DMS53 treated with DMSO at 0.1 percent for 48 hours (cell line): ENCODE measurements around the gene JPH3.

Experiments
- DNase-seq: peaks from one replicate; lab custom pipeline; 2025; ENCODE audit not compliant: unreplicated experiment; lab: John Stamatoyannopoulos, UW

Gene JPH3

DNA sequence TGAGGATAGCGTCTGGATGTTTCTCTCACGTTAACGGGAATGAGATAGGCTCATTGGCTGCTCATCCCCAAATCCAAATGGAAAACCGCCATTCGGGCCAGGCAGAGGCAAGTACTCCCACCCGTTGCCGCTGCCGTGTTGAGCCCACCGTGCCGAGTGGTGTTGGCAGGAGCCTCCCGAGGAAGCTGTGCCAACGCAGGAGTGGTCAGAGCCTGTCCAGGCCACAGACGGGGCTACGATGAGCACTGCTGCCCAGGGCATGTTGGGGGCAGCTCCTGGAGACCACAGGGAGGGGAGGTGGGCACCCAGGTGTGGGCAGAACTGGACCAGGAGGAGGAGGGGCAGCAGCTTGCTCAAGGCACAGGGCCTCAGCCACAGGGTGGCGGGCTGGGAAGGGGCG, 91.5 kb downstream of the JPH3 start:
- no peak for DNase-seq

DNA sequence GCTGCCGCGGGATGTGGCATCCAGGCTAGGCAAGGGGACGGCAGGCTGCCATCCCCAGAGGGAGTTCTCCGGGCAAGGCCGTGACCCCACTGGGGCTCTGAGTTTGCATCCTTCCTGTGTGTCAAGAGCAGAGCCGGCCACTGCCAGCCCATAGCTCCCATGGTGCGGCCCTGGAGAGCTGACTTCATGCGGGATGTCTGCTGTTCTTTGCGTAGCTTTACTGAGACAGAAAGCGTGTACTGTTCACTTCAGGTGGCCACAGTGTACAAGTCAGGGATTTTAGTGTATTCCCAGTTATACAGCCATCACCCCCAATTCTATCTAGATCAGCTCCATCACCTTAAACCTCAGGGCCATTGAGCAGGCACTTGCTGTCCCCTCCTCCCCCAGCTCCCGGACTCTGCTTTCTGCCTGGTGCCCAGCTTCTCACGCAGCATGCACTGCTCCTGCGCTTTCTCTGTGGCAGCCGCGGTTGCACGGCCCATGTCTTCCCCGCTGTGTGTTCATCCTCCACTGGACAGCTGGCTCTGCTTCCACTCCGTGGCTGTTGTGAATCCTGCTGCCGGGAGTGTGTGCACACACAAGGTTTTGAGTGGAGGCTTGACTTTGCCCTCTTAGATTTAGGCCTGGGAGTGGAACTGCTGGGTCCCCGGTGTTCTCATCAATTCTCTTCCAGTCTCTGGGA, 92.3 kb downstream of the JPH3 start:
- no peak for DNase-seq

- no peak for DNase-seq
Measured at GRCh38 chr16:87695534-87695933, 93.2 kb downstream of the JPH3 start.

GRCh38 chr16:87696726-87697125, 94.4 kb downstream of the JPH3 start:
- DNase-seq, result no peak

- DNase-seq, result no peak
Measured at GRCh38 chr16:87697256-87697655, 94.9 kb downstream of the JPH3 start.

GRCh38 chr16:87697792-87698191, 95.5 kb downstream of the JPH3 start:
- no peak for DNase-seq

GRCh38 chr16:87698241-87698640, 95.9 kb downstream of the JPH3 start:
- DNase-seq, result no peak

DNA sequence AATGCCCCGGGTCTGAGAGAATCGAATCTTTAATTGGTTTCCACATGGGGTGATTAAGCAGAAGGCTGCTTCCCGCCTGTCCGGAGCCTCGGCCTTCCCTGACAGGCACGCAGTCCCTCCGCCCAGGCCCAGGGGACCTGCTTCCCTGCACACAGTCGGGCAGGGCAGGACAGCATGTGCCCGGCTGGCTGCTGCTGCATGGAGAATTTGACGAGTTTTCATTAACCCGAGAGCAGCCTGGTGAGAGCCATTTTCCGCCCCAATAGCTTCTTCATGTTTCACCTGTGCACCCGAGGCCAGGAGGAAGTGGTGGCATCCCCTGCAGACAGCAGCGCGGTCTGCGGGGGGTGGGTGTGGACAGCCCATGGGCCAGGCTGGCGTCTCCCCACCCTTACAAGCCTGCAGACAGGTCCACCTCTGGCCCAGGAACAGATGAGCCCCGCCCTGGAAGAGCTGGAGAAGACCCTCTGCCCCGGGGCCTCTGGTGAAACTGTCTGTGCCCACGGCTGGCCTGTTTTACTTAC, 96.4 kb downstream of the JPH3 start:
- DNase-seq, result no peak

DNA sequence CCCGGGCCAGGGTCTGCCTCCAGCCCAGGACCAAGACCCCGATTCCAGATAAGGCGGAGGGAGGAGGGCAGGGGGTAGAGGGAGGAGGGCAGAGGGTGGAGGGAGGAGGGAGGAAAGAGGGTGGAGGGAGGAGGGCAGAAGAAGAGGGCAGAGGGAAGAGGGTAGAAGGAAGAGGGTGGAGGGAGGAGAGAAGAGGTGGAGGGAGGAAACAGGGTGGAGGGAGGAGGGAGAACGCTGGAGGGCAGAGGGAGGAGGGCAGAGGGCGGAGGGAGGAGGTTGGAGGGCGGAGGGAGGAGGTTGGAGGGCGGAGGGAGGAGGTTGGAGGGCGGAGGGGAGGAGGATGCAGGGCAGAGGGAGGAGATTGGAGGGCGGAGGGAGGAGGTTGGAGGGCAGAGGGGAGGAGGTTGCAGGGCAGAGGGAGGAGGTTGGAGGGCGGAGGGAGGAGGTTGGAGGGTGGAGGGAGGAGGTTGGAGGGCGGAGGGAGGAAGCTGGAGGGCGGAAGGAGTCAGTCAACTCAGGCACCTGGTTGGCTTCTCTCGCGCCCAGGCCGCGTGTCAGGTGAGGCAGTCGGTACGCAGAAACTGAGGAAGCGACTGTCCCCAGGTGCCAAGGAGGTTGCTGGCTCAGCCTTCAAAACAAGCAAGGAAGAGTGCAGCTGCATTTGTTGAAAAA, 98.2 kb downstream of the JPH3 start:
- DNase-seq, result no peak

DNA sequence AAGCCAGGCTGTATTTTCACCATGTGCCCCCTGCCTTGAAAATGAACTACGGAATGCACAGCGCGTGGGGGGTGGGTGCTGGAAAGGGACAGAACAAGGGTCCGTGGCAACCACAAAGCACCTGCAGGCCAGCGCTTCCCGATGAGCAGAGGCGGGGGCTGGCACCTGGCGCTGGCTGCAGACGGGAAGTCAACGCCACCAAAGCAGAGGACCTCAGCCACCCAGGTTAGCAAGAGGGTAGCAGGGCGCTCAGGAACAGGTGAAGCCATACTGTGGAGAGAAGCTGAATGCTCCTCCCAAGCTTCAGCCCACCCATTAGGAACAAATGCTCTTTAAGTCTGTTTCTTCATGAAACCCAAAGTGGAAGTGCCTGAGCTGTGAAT, 98.8 kb downstream of the JPH3 start:
- no peak for DNase-seq

DNA sequence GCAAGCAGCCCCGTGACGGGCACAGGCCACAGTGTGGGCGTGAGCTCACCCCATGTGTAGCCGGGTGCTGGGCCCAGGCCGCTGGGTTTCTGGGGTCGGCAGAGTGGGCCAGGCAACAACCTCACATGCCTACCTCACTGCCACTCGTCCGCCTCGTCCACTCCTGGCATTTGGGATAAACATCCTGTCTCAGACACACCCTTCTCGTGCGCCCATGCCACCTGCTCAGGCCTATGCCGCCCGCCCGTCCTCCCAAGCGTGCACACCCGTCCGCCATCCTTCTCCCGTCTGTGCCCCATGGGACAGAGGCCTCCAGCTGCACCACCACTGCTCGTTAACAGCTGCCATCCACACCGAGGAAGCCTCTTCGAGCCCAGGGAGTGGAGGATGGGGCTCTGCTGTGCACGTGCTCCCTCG, 99.2 kb downstream of the JPH3 start:
- DNase-seq, result no peak

DNA sequence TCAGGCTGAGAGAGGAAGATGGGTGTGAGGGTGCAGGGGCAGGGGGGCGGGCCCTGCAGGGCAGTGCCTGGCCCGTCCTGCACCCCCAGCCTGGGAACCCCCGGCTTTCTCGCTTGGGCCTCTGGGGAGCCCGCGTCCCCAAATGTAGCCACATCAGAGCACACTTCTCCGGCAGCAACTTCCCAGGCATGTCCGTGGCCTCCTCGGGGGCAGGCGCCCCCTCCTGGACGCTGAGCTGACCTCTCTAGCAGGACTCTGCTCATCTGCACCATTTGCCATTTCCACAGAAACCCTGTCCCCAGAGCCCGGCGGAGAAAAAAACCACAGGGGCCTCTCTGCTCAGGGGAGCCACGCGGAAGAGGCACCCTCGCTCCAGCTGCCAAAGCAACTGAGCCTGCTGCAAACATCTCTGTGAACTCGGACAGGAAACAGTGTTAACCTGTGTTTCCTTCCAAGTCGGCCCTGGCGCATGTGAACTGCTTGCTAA, 100.1 kb downstream of the JPH3 start:
- DNase-seq, result no peak

- DNase-seq, result no peak
Measured at GRCh38 chr16:87703071-87703470, 100.8 kb downstream of the JPH3 start.

- no peak for DNase-seq
Measured at GRCh38 chr16:87703835-87704375, 101.6 kb downstream of the JPH3 start.

GRCh38 chr16:87704754-87705353, 102.5 kb downstream of the JPH3 start:
- DNase-seq, result no peak

DNA sequence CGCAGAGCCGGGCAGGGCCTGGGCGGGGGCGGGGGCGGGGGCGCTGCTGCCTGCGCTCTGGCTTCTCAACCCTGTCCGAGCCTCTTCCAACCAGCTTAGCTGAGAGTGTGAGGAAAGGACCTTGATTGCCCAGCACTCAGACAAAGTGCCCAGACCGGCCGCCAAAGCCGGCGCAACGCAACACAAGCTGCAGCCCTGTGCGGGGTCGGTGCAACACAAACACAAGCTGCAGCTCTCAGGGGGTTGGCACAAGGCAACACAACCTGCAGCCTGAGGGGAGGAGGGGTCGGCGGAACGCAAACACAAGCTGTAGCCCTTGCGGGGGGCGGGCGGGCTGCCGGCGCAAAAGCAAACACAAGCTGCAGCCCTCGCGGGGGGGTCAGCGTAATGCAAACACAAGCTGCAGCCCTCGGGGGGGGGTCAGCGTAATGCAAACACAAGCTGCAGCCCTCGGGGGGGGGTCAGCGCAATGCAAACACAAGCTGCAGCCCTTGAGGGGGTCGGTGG, 103.5 kb downstream of the JPH3 start:
- DNase-seq, result peak; percentile 41

DNA sequence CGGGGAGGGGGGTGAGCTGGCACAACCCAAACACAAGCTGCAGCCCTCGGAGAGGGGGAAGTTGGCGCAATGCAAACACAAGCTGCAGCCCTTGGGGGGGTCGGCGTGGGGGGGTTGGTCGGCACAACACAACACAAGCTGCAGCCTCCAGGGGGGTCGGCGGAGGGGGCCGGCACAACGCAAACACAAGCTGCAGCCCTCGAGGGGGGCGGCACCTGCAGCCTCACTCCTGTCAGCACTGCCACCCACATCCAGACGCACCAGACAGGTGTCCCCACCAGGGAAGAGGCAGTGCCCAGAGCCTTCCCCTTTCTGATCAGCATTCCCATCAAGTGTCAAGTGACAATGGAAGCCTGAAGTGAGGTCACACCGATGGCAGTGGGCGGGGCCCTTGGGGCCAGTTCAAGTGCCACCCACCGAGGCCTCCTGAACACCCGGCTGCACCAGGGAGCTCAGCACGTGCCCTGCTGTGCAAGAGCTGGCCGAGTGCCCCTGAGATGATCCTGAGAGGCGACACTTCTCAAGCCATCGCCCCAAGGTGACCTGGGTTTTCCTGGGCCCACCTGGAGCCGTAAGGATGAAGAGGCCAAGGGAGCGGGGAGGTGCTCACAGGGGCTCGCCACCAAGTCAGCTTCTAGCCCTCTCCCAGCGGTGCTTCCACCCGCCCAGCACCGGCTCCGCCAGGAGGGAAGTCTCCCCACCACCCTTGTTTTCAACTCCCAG, 104.1 kb downstream of the JPH3 start:
- peak; percentile 87 for DNase-seq

DNA sequence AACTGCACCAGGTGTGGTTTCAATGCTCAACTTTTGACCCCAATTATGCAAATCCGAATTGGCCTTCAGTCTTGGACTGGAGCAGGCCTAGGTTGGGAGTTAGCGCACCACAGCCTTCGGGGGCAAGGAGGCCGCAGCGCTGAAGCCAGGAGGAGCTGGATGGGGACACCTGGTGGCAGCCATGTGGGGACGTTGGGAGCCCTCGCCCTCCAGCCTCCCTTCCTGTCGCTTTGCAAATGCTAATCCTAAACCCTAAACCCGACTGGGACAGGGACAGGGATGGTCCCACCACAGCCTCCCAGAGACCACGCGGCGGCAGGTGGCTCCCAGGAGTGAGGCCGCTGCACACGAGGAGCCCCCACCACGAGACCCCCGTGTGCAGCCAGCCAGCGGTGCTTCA, 104.8 kb downstream of the JPH3 start:
- DNase-seq, result no peak

GRCh38 chr16:87707714-87708580, 105.6 kb downstream of the JPH3 start:
- no peak for DNase-seq
